Right lobe of liver (tissue), 6 donors: Measurements from ENCODE around the gene CACNA1C. TPM values are rescaled to one million over a fixed set of nuclear protein-coding genes. Genes with fewer than 3 reads are reported as not detected.
A peak's percentile ranks its signal among the peaks of the same experiment; 100 is the strongest.

Experiments
- ATAC-seq, 4 donors: fragments of 200-7000 bp; cut with Tn5 transposase; one replicate each; pipeline ENCODE4 v1.9.1; 2020; ENCODE audit warnings: mild to moderate bottlenecking in 4 of 4, moderate library complexity in 4 of 4
- DNase-seq, 3 donors: peaks; one replicate each; pipeline ENCODE4 v3.0.0-alpha.2; 2020
- H3K27ac ChIP-seq, 3 donors: fragments of 200-600 bp; one replicate each; pipeline ENCODE4 v1.8.0; 2022
- H3K27me3 ChIP-seq, 2 donors: fragments of 200-600 bp; one replicate each; pipeline ENCODE4 v1.8.0; 2022
- H3K36me3 ChIP-seq, 4 donors: fragments of 200-600 bp; sonication (generic) in 1 of 4; one replicate each; pipeline versions ENCODE4 v1.5.1 to v1.8.0; 2017 to 2022; ENCODE audit warnings: control low read depth in 1 of 4
- H3K4me1 ChIP-seq, 4 donors: fragments of 200-600 bp; sonication (generic) in 1 of 4; one replicate each; pipeline versions ENCODE4 v1.5.1 to v1.8.0; 2017 to 2022; ENCODE audit warnings: control low read depth in 1 of 4
- H3K4me3 ChIP-seq, 3 donors: fragments of 200-600 bp; one replicate each; pipeline ENCODE4 v1.8.0; 2022
- H3K9me3 ChIP-seq, 4 donors: fragments of 200-600 bp; sonication (generic) in 1 of 4; one replicate each; pipeline versions ENCODE4 v1.5.1 to v1.8.0; 2017 to 2022; ENCODE audit warnings: control low read depth in 1 of 4
- CTCF ChIP-seq, 4 donors: fragments of 200-600 bp in 3 of 4; fragments of 450-650 bp in 1 of 4; IDR thresholded peaks; one replicate each; pipeline versions ENCODE4 v1.5.1 to v1.8.0; 2016 to 2022; ENCODE audit warnings: antibody characterized with exemption in 4 of 4, mild to moderate bottlenecking in 2 of 4
- POLR2A ChIP-seq: fragments of 450-650 bp; IDR thresholded peaks from one replicate; pipeline ENCODE4 v1.6.1; 2017; ENCODE audit warnings: antibody characterized with exemption, mild to moderate bottlenecking
- WGBS: methylation state at CpG from one replicate; pipeline ENCODE4 v1.1.6; 2018; ENCODE audit warnings: low coverage, low lambda C conversion rate; ENCODE audit not compliant: insufficient coverage; ENCODE audit errors: missing lambda C conversion rate; 5-methylcytosine and 5-hydroxymethylcytosine counted together
- intact Hi-C, 2 donors: fragments of 100-400 bp; cut with DNase I; formaldehyde crosslinking; loops; one replicate each; pipeline versions ENCODE4 v1.11.2 to v1.14.1; 2022
- total RNA-seq, 6 experiments: library from RNA; depleted of rRNA in 2 of 6; stranded (reverse); fragments of >200 nt in 2 of 6; fragmentation: NEBNext Ultra II Directional in 3 of 6; extraction: Animal tissue kit (Norgen Biotek cat#: 25700) in 3 of 6; gene quantifications; one replicate each; pipeline versions ENCODE4 v1.1.0 to v1.2.4, GENCODE V29; 2016 to 2023
- donor health status: DM: no; HTN: yes; CAD: no.
- donor health status: DM: no; HTN: no; CAD: no.
- donor health status: DM: no; HTN: no; CAD: no.
- donor health status: DM: no; HTN: yes; CAD: no.
- donor health status: DM: no; HTN: yes; CAD: no.

Gene CACNA1C
- total RNA-seq, 6 experiments from 2014 or later: 0.18 to 1.0 (median 0.57) TPM

DNA sequence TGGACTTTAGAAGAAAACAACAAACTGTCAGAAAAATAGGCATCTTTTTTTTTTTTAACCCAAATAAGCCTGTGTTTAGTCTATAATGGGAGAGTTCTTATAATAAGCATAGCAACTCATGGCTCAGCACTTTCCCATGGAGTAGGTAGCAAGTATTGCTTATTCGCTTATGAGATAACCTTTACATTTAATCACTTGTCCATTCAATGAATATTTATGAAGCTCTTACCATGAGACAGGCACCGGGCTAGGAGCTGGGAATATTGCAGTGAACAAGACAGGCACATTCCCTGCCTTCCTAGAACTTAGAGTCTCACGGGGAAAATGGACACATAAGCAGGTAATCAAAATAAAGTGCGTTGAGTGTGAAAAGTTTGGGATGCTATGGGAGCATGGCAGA lies 38.6 kb upstream of the CACNA1C start:
- Histone ChIP-seq H3K4me1 (peaks cover 0 to 34% (median 14%) of the 10 kb centered on the region in 4 donors), H3K36me3 (no peaks in the 10 kb centered on the region), H3K4me3 (no peak overlapping the region), H3K27me3 (no peaks in the 10 kb centered on the region), H3K27ac (no peak overlapping the region), H3K9me3 (no peaks in the 10 kb centered on the region)
- WGBS: 76% methylated on average over 4 of the region's 4 CpGs
- intact Hi-C loops: no loop called here
- TF ChIP-seq POLR2A: no peak
- TF ChIP-seq CTCF (IDR thresholded peaks at IDR 0.05): no peak
- ATAC-seq (no peak), DNase-seq (no peak)

GRCh38 chr12:2016862-2017545 lies 35.8 kb upstream of the CACNA1C start:
- intact Hi-C loops: no loop called here

DNA sequence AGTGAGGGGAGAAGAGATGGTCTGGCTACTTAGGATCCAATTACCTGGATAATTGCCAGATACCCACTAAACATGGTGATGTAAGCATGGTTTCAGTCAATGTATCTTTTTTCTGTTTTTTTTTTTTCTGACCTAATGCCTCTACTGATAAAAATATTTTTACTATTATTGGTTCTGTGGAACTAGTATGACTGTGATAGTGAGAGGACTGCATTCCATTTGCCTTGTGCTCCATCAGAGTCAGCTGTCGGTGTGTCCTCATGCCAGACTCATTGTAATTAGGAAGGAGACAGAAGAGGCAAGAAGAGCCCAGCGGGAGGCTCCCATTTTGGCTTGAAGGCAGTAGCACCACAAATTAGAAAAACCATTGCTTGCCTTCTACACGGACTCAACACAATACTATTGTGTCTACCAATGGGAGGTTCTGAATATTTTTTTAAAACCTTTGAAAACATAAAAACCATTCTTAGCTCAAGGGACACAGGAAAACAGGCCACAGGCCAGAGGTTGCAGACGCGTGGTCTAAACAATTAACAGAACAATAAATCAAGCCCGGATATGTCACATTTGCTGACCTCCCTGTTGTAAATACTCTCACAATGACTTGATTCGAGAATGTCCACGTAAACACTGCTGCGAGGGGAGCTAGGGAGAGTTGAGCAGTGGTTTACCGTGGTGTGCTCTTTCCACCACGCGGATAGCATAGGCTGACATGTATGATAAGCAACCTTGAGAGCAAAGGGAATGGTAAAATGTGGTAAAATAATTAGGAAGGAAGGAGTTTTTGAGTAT lies 35.0 kb upstream of the CACNA1C start:
- ATAC-seq: peak; percentile 33 to 58 (median 48)
- H3K9me3 ChIP-seq: no peaks in the 10 kb centered on the region

More at GRCh38 chr12:2016862-2017545, 35.8 kb upstream of the CACNA1C start:
- TF ChIP-seq POLR2A: no peak
- no peak for TF ChIP-seq CTCF (IDR thresholded peaks at IDR 0.05)
- Histone ChIP-seq H3K4me1 (peaks cover 0 to 20% (median 7%) of the 10 kb centered on the region in 4 donors), H3K36me3 (no peaks in the 10 kb centered on the region), H3K27me3 (no peaks in the 10 kb centered on the region), H3K9me3 (no peaks in the 10 kb centered on the region), H3K4me3 (no peak overlapping the region), H3K27ac (no peak overlapping the region)
- no peak for ATAC-seq
- no peak for DNase-seq
- 79% methylated on average over 9 of the region's 9 CpGs for WGBS

DNA sequence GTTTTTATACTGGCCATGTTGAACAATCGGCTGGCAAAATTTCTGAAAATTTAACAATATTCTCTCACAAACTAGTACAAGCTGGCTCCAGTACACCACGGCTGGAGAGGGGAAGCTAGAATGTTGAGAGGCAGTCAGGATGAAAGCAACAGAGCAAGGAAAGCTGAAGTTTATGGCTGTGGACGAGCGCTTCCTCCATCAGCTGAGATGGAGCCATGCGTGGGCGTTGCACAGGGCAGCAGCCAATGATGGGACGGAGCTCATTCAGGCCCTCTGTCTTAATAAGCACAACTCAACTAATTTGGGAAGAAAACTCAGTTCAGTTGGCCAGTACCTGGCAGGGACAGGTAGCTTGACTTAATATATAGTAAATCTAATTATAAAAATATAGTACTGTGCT lies 34.4 kb upstream of the CACNA1C start:
- peaks cover 0 to 9% (median 2%) of the 10 kb centered on the region in 4 donors for H3K4me1 ChIP-seq
- TF ChIP-seq POLR2A: no peak
- TF ChIP-seq CTCF (IDR thresholded peaks at IDR 0.05): no peak
- DNase-seq (no peak), ATAC-seq (no peak)
- no peaks in the 10 kb centered on the region for H3K9me3 ChIP-seq
- no peaks in the 10 kb centered on the region for H3K27me3 ChIP-seq
- no peak overlapping the region for H3K4me3 ChIP-seq
- no peaks in the 10 kb centered on the region for H3K36me3 ChIP-seq
- H3K27ac ChIP-seq: no peak overlapping the region
- intact Hi-C loops: no loop called here
- 87% methylated on average over 7 of the region's 7 CpGs for WGBS

More for the DNA sequence above, 35.0 kb upstream of the CACNA1C start:
- intact Hi-C loops: no loop called here
- no peak for TF ChIP-seq CTCF (IDR thresholded peaks at IDR 0.05)
- TF ChIP-seq POLR2A: no peak
- Histone ChIP-seq H3K27ac (no peak overlapping the region), H3K4me1 (peaks cover 0 to 15% (median 5%) of the 10 kb centered on the region in 4 donors), H3K36me3 (no peaks in the 10 kb centered on the region), H3K27me3 (no peaks in the 10 kb centered on the region), H3K4me3 (no peak overlapping the region)
- WGBS: 69% methylated on average over 12 of the region's 12 CpGs
- DNase-seq: no peak
